Body of pancreas (tissue), 4 donors: Measurements from ENCODE around the gene DNAJC8.

Experiments used
- POLR2A ChIP-seq, 3 donors: fragments of 450-650 bp; IDR thresholded peaks; one replicate each; pipeline ENCODE4 v1.6.1; 2016; ENCODE audit warnings: antibody characterized with exemption in 3 of 3, mild to moderate bottlenecking in 2 of 3
- TF ChIP-seq, protein P1 (sequence below), 7 experiments: fragments of 450-650 bp in 4 of 7; fragments of 200-600 bp in 3 of 7; sonication (generic) in 3 of 7; IDR thresholded peaks; one replicate each; pipeline ENCODE4 v1.5.1; 2016 to 2019; ENCODE audit warnings: antibody characterized with exemption in 7 of 7

DNA sequence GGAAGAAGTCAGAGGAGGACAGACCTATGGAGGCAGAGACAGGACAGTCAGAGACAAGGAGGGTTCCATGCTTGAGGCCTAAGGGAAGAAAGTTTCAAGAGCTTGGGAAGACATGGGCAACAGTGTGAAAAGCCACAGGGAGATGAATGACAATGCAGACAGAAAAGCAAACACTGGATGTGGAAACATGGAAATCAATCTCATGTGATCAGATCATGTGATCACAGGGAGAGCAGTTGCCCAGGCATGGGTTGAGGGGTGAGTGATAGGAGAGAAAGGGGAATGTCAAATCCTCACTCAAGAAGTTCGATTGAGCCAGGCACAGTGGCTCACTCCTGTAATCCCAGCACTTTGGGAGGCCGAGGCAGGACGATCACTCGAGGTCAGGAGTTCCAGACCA is 73.6 kb downstream of the DNAJC8 start:
- TF ChIP-seq, protein P1, sequence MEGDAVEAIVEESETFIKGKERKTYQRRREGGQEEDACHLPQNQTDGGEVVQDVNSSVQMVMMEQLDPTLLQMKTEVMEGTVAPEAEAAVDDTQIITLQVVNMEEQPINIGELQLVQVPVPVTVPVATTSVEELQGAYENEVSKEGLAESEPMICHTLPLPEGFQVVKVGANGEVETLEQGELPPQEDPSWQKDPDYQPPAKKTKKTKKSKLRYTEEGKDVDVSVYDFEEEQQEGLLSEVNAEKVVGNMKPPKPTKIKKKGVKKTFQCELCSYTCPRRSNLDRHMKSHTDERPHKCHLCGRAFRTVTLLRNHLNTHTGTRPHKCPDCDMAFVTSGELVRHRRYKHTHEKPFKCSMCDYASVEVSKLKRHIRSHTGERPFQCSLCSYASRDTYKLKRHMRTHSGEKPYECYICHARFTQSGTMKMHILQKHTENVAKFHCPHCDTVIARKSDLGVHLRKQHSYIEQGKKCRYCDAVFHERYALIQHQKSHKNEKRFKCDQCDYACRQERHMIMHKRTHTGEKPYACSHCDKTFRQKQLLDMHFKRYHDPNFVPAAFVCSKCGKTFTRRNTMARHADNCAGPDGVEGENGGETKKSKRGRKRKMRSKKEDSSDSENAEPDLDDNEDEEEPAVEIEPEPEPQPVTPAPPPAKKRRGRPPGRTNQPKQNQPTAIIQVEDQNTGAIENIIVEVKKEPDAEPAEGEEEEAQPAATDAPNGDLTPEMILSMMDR (IDR thresholded peaks at IDR 0.05) = no peak
- TF ChIP-seq POLR2A (IDR thresholded peaks at IDR 0.05) = no peak
